A549 treated with CpdA at 1 μM for 4 hours (cell line): ENCODE results near the gene JPT1. TPM values are rescaled to one million over a fixed set of nuclear protein-coding genes. Genes with fewer than 3 reads are reported as not detected.

ENCODE experiments used
- total RNA-seq: library from RNA; stranded (reverse); fragments of 200-300 nt; extraction: Qiagen RNA extraction; gene quantifications from 5 replicates; pipeline ENCODE4 v1.2.3, GENCODE V29; 2022; ENCODE audit warnings: low read depth

JPT1 gene
- total RNA-seq = 746 to 889 TPM (median 834 TPM) in 5 replicates

DNA sequence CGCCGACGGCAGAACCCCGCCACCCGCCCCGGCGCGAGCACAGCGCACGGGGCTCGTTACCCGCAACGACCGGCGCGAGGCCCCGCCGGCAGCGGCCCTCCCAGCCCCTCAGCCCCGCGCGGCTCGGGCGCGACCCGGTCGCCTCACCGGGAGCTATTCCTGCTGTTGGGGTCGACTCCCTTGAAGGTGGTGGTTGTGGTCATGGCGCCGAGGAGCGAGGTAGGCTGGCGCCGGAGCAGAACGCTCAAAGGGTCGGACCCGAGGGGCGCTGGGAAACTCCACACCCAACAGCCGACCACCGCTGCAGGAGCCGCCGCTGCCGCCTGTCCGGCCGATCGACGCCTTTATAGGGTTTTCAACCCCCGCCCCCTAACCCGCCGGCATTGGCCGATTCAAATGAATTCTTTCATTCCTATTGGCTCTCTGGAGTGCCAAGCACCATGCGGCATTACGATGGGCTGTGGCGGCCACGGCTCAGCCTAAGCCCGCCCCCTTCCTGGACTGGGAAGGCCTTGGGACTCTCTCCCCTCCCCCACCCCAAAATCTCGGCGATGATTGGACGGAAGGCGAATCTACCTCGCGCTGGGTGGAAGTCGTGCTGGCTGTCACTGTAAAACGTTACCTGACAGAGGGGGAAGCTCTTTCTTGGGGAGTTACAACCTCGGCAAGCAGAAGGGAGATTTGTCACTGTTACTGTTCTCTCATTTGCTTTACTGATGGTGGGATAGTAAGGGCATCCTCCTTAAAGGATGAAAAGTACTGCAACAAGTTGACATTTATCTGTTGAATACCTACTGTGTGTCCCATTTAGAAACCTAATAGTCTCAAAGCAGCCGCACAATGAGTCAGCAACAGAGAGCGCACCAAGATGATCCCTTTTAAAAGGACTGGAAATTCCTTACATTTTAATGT lies at the start of gene JPT1:
JPT1 (minus strand) TSS at position 318 of the 912 bp plus-strand sequence; CDS start at position 203, 115 bp downstream.

DNA sequence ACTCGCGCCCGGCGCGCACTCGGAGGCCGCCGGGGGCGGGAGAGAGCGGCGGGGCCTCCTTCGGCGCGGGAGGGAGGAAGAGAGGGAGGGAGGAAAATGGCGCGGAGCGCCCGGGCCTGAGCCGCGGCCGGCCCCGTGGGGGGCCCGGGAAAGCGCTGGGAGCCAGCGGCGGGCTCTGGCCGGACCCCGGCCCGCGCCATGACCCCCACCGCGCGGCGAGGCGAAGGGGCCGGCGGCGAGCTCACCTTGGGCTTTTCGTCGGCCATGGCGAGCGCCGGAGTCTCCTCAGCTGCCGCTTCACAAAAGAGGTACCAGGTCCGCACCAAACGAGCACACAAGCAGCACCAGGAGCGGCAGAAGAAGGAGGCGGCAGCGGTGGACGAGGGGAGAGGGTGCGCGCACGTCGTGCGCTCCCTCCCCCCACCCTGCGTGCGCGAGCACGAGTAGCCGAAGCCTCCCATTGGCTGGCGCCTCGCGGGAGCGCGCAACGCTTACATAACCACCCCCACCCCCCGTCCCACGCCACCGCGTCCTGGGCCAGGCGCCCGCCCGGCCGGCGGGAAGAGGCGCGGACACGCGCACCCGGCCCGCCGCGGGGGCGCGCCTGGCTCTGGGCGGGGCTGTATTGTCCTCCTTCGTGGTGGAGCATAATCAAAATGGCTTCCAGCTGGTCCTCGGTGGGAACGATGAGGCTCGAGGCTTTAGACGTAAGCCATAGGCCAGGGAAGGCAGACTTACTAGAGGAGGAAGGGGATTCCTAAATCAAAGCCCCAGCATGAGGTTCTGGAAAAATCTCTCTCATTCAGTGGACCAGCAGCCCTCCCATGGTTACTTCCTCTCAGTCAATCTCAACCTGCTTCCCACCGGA lies 28.5 kb upstream of the JPT1 start, which contains the start of gene SUMO2:
SUMO2 (minus strand) TSS at position 391 of the 868 bp plus-strand sequence; CDS start at position 266, 125 bp downstream.

GRCh38 chr17:75131278-75132017 lies 22.9 kb downstream of the JPT1 start, which contains the start of gene NT5C:
Gene NT5C (minus strand): TSS chr17:75131742. CDS start chr17:75131707, 35 bp downstream.

GRCh38 chr17:75109407-75110233 lies 44.7 kb downstream of the JPT1 start, which contains the start of gene ARMC7:
Gene ARMC7 (plus strand): TSS chr17:75109969. CDS start chr17:75110289, 320 bp downstream.

GRCh38 chr17:75087558-75088453 lies 66.5 kb downstream of the JPT1 start, which contains the start of gene SLC16A5:
Gene SLC16A5 (plus strand): TSS chr17:75087954. CDS start chr17:75093637, 5,683 bp downstream.

Other genes starting within 250 kb of the JPT1 start
- gene USH1G, start 231.3 kb downstream of the JPT1 start, total RNA-seq = 0.02 to 0.12 TPM (median 0.08 TPM) in 4 of 5 replicates, not detected in the other
- gene OTOP2, start 230.2 kb downstream of the JPT1 start, total RNA-seq = 0.06 to 0.17 TPM (median 0.08 TPM) in 4 of 5 replicates, not detected in the other
- gene OTOP3, start 218.6 kb downstream of the JPT1 start, total RNA-seq = not detected in 5 replicates
- 6.6 to 8.5 TPM (median 7.2 TPM) in 5 replicates for gene HID1, start 181.8 kb downstream of the JPT1 start, total RNA-seq
- 33.1 to 46.8 TPM (median 45.6 TPM) in 5 replicates for gene CDR2L, start 166.9 kb downstream of the JPT1 start, total RNA-seq
- gene MRPL58, start 141.8 kb downstream of the JPT1 start, total RNA-seq = 77.1 to 83.4 TPM (median 81.1 TPM) in 5 replicates
- gene ATP5PD, start 107.5 kb downstream of the JPT1 start, total RNA-seq = 479 to 548 TPM (median 503 TPM) in 5 replicates
- gene KCTD2, start 107.3 kb downstream of the JPT1 start, total RNA-seq = 27.8 to 28.7 TPM (median 27.9 TPM) in 5 replicates
- gene SLC16A5, start 66.6 kb downstream of the JPT1 start, total RNA-seq = 20.6 to 29.3 TPM (median 26.9 TPM) in 5 replicates
- 17.8 to 22.6 TPM (median 18.7 TPM) in 5 replicates for gene ARMC7, start 44.5 kb downstream of the JPT1 start, total RNA-seq
- 87.9 to 130 TPM (median 123 TPM) in 5 replicates for gene NT5C, start 22.8 kb downstream of the JPT1 start, total RNA-seq
- 351 to 397 TPM (median 381 TPM) in 5 replicates for gene SUMO2, start 28.4 kb upstream of the JPT1 start, total RNA-seq
- 97.9 to 115 TPM (median 108 TPM) in 5 replicates for gene NUP85, start 51.2 kb upstream of the JPT1 start, total RNA-seq
- 25.0 to 33.0 TPM (median 28.9 TPM) in 5 replicates for gene GGA3, start 107.1 kb upstream of the JPT1 start, total RNA-seq
- 146 to 185 TPM (median 183 TPM) in 5 replicates for gene MRPS7, start 107.4 kb upstream of the JPT1 start, total RNA-seq
- gene MIF4GD, start 116.7 kb upstream of the JPT1 start, total RNA-seq = 30.1 to 36.9 TPM (median 36.0 TPM) in 5 replicates
- 17.6 to 24.7 TPM (median 22.9 TPM) in 5 replicates for gene SLC25A19, start 134.9 kb upstream of the JPT1 start, total RNA-seq